Activated CD4-positive, alpha-beta T cell treated with anti-CD3 and anti-CD28 coated beads for 4 hours (primary cell): ENCODE measurements around the gene UTF1.

Experiments
- DNase-seq, 2 donors: peaks; one replicate each; pipeline ENCODE4 v3.0.0-alpha.2; 2020

The UTF1 gene

GRCh38 chr10:133280391-133281059, 50.5 kb downstream of the UTF1 start:
- DNase-seq: no peak

- DNase-seq: no peak
These were observed 51.1 kb downstream of the UTF1 start for GRCh38 chr10:133281084-133281483.
